PC-9 (cell line): Measurements from ENCODE around the gene PLEKHH3. TPM values are rescaled to one million over a fixed set of nuclear protein-coding genes. Genes with fewer than 3 reads are reported as not detected.

Experiments
- BruUV-seq: library from RNA; stranded (reverse); fragments of 400-500 nt; replicated peaks from 2 replicates; lab custom pipeline; 2021; lab: Mats Ljungman, UMichigan
- CTCF ChIA-PET: fragments of 300-600 bp; sonication (Branson Sonifier 250); formaldehyde crosslinking; loops from one replicate; lab custom pipeline; 2022; ENCODE audit warnings: antibody characterized with exemption; lab: Charles Lee
- POLR2A ChIA-PET: fragments of 300-600 bp; sonication (Branson Sonifier 250); formaldehyde crosslinking; loops from one replicate; lab custom pipeline; 2022; ENCODE audit warnings: antibody characterized with exemption; ENCODE audit not compliant: unreplicated experiment; lab: Charles Lee
- DNase-seq, 2 experiments: peaks; one replicate each; pipeline versions ENCODE4 v3.0.0 to v3.0.0-alpha.2; 2015 to 2022; ENCODE audit warnings: mixed read lengths in 1 of 2
- H2AFZ ChIP-seq: fragments of 200-600 bp; sonication (generic); 2 replicates; pipeline ENCODE4 v1.8.1; 2017; ENCODE audit warnings: antibody characterized with exemption
- H3F3A ChIP-seq: fragments of 200-600 bp; sonication (generic); 2 replicates; pipeline ENCODE4 v1.8.1; 2017; ENCODE audit warnings: antibody characterized with exemption, mild to moderate bottlenecking, low read depth; ENCODE audit not compliant: insufficient read depth
- H3K27ac ChIP-seq: fragments of 200-600 bp; sonication (generic); 2 replicates; pipeline ENCODE4 v1.6.1; 2016; ENCODE audit warnings: mixed run types
- H3K27me3 ChIP-seq: fragments of 200-600 bp; sonication (generic); 2 replicates; pipeline ENCODE4 v1.6.1; 2016; ENCODE audit warnings: low read depth, mixed run types; ENCODE audit not compliant: insufficient read depth
- H3K36me3 ChIP-seq: fragments of 200-600 bp; sonication (generic); 2 replicates; pipeline ENCODE4 v1.6.1; 2016; ENCODE audit warnings: low read depth, mixed run types
- H3K4me1 ChIP-seq: fragments of 200-600 bp; sonication (generic); replicated peaks from 2 replicates; pipeline ENCODE4 v1.6.1; 2016; ENCODE audit warnings: mixed run types; ENCODE audit not compliant: insufficient read depth
- H3K4me2 ChIP-seq: fragments of 200-600 bp; sonication (generic); 2 replicates; pipeline ENCODE4 v1.6.1; 2017; ENCODE audit warnings: mixed run types
- H3K4me3 ChIP-seq: fragments of 200-600 bp; sonication (generic); 2 replicates; pipeline ENCODE4 v1.6.1; 2016; ENCODE audit warnings: mixed run types
- H3K79me2 ChIP-seq: fragments of 200-600 bp; sonication (generic); 2 replicates; pipeline ENCODE4 v1.6.1; 2017; ENCODE audit warnings: low read depth, mixed run types
- H3K9me2 ChIP-seq: fragments of 200-600 bp; sonication (generic); 2 replicates; pipeline ENCODE4 v1.8.1; 2017; ENCODE audit warnings: mild to moderate bottlenecking; ENCODE audit not compliant: insufficient read depth
- H3K9me3 ChIP-seq: fragments of 200-600 bp; sonication (generic); 2 replicates; pipeline ENCODE4 v1.8.1; 2016; ENCODE audit warnings: low read depth; ENCODE audit not compliant: insufficient read depth
- H4K20me1 ChIP-seq: fragments of 200-600 bp; sonication (generic); 2 replicates; pipeline ENCODE4 v1.8.1; 2017; ENCODE audit not compliant: insufficient read depth
- CTCF ChIP-seq: fragments of 200-600 bp; sonication (generic); conservative IDR thresholded peaks from 2 replicates; pipeline ENCODE4 v1.6.1; 2017; ENCODE audit warnings: mixed run types, antibody characterized with exemption, mild to moderate bottlenecking, moderate library complexity
- EZH2 ChIP-seq: fragments of 200-600 bp; sonication (generic); IDR thresholded peaks from 2 replicates; pipeline ENCODE4 v1.8.0; 2017; ENCODE audit warnings: antibody characterized with exemption, low read depth
- intact Hi-C: fragments of 100-400 bp; cut with micrococcal nuclease; formaldehyde crosslinking; loops from one replicate; pipeline ENCODE4 v1.10.0; 2022; ENCODE audit not compliant: unreplicated experiment
- total RNA-seq: library from RNA; stranded (reverse); gene quantifications from 2 replicates; pipeline ENCODE4 v1.2.3, GENCODE V29; 2021

The PLEKHH3 gene
- total RNA-seq, 1 experiment from 2014 or later = 22.5 TPM

DNA sequence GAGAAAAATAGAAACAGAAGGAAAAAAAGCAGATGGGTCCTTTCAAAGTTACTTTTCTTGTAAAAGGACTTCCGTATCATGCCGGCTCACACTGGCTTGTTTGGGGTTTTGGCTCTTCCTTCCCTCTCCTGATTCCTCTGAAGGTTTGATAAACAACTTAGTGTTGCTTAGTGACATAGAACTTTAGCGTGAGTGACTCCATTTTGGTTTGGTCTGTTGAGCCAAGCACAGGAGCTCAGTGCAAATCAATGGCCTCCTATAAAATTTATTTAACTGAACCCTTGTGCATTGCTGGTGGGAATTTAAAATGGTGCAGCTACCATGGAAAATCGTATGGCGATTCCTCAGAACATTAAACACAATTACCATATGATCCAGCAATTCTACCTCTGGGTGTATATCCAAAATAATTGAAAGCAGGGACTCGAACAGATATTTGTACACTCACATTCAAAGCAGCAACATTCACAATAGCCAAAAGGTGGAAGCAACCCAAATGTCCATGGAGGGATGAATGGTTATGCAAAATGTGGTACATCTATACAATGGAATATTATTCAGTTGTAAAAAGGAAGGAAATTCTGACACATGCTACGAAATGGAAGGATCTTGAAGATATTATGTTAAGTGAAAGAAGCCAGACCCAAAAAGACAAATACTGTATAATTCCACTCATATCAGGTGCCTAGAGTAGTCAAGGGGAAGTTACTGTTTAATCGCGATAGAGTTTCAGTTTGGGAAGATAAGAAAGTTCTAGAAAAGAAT is 18.8 kb downstream of the PLEKHH3 start:
- peak overlapping the region; percentile 100; the same call in 1 of the 2 replicates for H3K4me2 ChIP-seq
- no peaks in the 10 kb centered on the region for H3K27me3 ChIP-seq
- no TSS peak for BruUV-seq
- no peak overlapping the region; the same call in 1 of the 2 replicates for H2AFZ ChIP-seq
- TF ChIP-seq CTCF = no peak
- intact Hi-C loops = loop anchor here (5.0 kb wide), 1 partner anchor 36 kb away; no protein-coding TSS in a partner anchor
- peak overlapping the region; percentile 70 for H3K4me3 ChIP-seq
- peaks cover 47% of the 10 kb centered on the region for H3F3A ChIP-seq
- H3K4me1 ChIP-seq = peaks cover 41% of the 10 kb centered on the region
- no peaks in the 10 kb centered on the region for H3K79me2 ChIP-seq
- H3K27ac ChIP-seq = no peak overlapping the region
- H3K36me3 ChIP-seq = no peaks in the 10 kb centered on the region
- no peak for DNase-seq
- POLR2A ChIA-PET = no interaction called here
- CTCF ChIA-PET = interaction anchor here (0.7 kb wide), 1 partner anchor 11 kb away, joined by 10 read pairs; no protein-coding TSS in a partner anchor
- H4K20me1 ChIP-seq = no peaks in the 10 kb centered on the region
- no peaks in the 10 kb centered on the region for H3K9me3 ChIP-seq
- no peaks in the 10 kb centered on the region for H3K9me2 ChIP-seq

DNA sequence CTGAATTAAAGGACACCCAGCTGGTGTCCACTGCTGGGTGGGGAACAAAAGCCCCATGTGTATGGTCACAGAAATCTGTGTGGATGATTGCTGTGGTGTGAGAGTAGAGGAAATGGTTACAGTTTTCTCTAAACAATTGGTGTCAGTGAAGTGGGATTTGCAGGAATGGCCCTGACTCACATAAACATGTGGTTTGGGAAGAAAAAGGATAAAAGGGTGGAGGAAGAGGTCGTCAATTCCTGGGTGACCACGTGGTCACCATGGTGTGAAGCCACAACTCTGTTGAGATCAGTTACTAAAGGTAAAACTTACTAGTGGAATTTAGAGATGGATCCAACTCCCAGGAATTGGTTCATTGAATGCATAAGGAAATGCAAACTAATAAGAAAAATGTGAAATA is 21.3 kb downstream of the PLEKHH3 start:
- POLR2A ChIA-PET = no interaction called here
- no peak overlapping the region for H3K4me3 ChIP-seq
- no peaks in the 10 kb centered on the region for H3K9me3 ChIP-seq
- TF ChIP-seq CTCF = no peak
- TF ChIP-seq EZH2 = no peak
- no peaks in the 10 kb centered on the region for H3K27me3 ChIP-seq
- H3F3A ChIP-seq = peaks cover 38% of the 10 kb centered on the region
- no peak for DNase-seq
- no peaks in the 10 kb centered on the region for H3K36me3 ChIP-seq
- H2AFZ ChIP-seq = no peak overlapping the region
- no peaks in the 10 kb centered on the region for H3K79me2 ChIP-seq
- intact Hi-C loops = loop anchor here (5.0 kb wide), 1 partner anchor 33 kb away; no protein-coding TSS in a partner anchor
- H3K9me2 ChIP-seq = no peaks in the 10 kb centered on the region
- CTCF ChIA-PET = no interaction called here
- peak overlapping the region; percentile 77 for H3K27ac ChIP-seq
- H3K4me1 ChIP-seq = peaks cover 27% of the 10 kb centered on the region
- no peaks in the 10 kb centered on the region for H4K20me1 ChIP-seq
- peak overlapping the region; percentile 23; the same call in 1 of the 2 replicates for H3K4me2 ChIP-seq
- BruUV-seq = no TSS peak

- no peaks in the 10 kb centered on the region for H3K9me3 ChIP-seq
- H3K9me2 ChIP-seq = no peaks in the 10 kb centered on the region
- no peak for TF ChIP-seq EZH2
- TF ChIP-seq CTCF = no peak
- peaks cover 17% of the 10 kb centered on the region for H3K4me1 ChIP-seq
- H2AFZ ChIP-seq = no peak overlapping the region
- no peak for DNase-seq
- H3K27me3 ChIP-seq = no peaks in the 10 kb centered on the region
- ChIA-PET CTCF (no interaction called here), POLR2A (no interaction called here)
- no peaks in the 10 kb centered on the region for H3K36me3 ChIP-seq
- H3K4me3 ChIP-seq = no peak overlapping the region
- intact Hi-C loops = no loop called here
- H3K27ac ChIP-seq = no peak overlapping the region
- no peak overlapping the region for H3K4me2 ChIP-seq
- H4K20me1 ChIP-seq = no peaks in the 10 kb centered on the region
- BruUV-seq = no TSS peak
- H3F3A ChIP-seq = peaks cover 29% of the 10 kb centered on the region; the same call in 1 of the 2 replicates
- no peaks in the 10 kb centered on the region for H3K79me2 ChIP-seq
These were observed 23.3 kb downstream of the PLEKHH3 start for GRCh38 chr17:42653179-42654124.
